ENCODE data around the gene GPX3.

DNA sequence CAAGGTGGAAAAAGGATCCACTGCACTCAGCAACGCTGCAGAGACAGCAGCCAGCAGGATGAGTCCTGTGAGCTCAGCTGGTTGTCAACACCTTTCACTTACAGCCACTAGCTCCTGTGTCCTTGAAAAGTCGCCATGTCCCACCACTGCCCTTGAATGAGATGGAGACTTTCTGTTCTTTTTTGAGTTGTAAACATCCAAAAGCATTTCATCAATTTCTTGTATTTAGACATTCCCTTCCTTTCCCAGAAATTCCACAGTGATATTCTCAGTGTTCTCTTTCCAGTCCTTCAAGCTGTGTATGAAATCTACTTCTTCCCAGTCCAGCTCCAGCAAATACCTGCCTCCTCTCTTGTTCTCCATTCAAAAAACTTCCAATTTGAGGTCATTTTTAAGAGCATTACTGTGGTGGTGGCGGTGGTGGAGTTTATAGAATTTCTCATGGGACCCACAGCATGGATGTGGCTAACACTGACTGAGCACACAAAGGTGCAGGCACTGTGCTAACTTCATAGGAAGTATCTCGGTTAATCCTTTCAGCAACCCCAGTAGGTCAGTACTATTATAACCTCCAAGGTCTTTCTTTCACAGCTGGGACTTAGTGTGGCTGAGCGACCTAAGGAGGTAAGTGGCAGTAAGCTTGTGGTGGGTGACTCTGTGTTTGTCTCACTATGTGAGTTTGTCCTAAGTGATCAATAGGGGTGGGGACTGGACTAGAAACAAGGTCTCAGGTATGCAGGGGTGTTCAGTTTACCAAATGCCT, 15.0 kb upstream of the GPX3 start:
- TF ChIP-seq, protein P1, sequence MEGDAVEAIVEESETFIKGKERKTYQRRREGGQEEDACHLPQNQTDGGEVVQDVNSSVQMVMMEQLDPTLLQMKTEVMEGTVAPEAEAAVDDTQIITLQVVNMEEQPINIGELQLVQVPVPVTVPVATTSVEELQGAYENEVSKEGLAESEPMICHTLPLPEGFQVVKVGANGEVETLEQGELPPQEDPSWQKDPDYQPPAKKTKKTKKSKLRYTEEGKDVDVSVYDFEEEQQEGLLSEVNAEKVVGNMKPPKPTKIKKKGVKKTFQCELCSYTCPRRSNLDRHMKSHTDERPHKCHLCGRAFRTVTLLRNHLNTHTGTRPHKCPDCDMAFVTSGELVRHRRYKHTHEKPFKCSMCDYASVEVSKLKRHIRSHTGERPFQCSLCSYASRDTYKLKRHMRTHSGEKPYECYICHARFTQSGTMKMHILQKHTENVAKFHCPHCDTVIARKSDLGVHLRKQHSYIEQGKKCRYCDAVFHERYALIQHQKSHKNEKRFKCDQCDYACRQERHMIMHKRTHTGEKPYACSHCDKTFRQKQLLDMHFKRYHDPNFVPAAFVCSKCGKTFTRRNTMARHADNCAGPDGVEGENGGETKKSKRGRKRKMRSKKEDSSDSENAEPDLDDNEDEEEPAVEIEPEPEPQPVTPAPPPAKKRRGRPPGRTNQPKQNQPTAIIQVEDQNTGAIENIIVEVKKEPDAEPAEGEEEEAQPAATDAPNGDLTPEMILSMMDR (conservative IDR thresholded peaks at IDR 0.05 in 1 of 2, IDR thresholded peaks at IDR 0.05 in 1 of 2; ENCODE audit: low read depth in 1 of 2, low read length in 2 of 2) = no peak
- TF ChIP-seq EZH2 (IDR thresholded peaks at IDR 0.05; ENCODE audit: low read length, missing control alignments) = no peak

Measured in fibroblast of lung (primary cell).